GM12864 (cell line): ENCODE measurements around the gene ANKZF1.

Source experiments
- DNase-seq: peaks from one replicate; pipeline ENCODE4 v3.0.0-alpha.2; 2011; ENCODE audit warnings: low read depth
- H3K4me3 ChIP-seq: 2 replicates; pipeline ENCODE4 v1.5.1; 2011; ENCODE audit warnings: mild to moderate bottlenecking, low read depth, low read length, control low read depth
- TF ChIP-seq, protein P1 (sequence below): IDR thresholded peaks from 2 replicates; pipeline ENCODE4 v1.5.1; 2011; ENCODE audit warnings: low read depth, mild to moderate bottlenecking, moderate library complexity, low read length, control low read depth, inconsistent platforms; ENCODE audit errors: missing control alignments

Gene ANKZF1

DNA sequence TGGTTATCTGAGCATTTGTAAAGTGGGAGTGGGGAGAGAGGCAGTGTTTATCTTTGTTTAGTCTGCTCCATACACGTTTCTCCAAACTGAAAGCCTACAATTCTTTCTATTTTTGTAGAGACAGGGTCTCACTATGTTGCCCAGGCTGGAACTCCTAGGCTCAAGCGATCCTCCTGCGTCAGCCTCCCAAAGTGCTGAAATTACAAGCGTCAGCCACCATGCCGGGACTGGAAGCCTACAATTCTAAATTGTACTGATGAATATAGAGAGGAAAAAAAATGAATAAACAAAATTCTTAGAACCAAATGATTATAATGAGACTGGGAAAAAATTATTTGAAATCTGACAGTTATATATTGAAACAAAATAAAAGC is 24.5 kb upstream of the ANKZF1 start:
- DNase-seq: no peak
- H3K4me3 ChIP-seq: no peak overlapping the region
- TF ChIP-seq, protein P1, sequence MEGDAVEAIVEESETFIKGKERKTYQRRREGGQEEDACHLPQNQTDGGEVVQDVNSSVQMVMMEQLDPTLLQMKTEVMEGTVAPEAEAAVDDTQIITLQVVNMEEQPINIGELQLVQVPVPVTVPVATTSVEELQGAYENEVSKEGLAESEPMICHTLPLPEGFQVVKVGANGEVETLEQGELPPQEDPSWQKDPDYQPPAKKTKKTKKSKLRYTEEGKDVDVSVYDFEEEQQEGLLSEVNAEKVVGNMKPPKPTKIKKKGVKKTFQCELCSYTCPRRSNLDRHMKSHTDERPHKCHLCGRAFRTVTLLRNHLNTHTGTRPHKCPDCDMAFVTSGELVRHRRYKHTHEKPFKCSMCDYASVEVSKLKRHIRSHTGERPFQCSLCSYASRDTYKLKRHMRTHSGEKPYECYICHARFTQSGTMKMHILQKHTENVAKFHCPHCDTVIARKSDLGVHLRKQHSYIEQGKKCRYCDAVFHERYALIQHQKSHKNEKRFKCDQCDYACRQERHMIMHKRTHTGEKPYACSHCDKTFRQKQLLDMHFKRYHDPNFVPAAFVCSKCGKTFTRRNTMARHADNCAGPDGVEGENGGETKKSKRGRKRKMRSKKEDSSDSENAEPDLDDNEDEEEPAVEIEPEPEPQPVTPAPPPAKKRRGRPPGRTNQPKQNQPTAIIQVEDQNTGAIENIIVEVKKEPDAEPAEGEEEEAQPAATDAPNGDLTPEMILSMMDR: no peak

DNA sequence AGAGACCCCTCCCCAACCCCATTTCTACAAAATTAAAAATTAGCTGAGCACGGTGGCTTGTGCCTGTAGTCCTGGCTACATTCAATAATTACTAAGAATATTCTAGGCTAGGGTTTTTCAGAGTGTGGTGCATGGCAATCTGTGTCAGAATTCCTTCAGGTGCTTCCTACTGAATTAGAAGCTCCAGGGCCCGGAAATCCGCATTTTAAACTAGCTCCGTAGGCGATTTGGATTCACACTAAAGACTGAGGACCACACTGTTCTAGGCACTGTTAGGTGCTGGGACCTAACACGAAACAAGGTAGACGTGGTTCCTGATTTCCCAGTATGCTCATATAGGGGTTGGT is 23.7 kb upstream of the ANKZF1 start:
- DNase-seq: no peak
- H3K4me3 ChIP-seq: peak overlapping the region; percentile 64
- TF ChIP-seq, protein P1: no peak

DNA sequence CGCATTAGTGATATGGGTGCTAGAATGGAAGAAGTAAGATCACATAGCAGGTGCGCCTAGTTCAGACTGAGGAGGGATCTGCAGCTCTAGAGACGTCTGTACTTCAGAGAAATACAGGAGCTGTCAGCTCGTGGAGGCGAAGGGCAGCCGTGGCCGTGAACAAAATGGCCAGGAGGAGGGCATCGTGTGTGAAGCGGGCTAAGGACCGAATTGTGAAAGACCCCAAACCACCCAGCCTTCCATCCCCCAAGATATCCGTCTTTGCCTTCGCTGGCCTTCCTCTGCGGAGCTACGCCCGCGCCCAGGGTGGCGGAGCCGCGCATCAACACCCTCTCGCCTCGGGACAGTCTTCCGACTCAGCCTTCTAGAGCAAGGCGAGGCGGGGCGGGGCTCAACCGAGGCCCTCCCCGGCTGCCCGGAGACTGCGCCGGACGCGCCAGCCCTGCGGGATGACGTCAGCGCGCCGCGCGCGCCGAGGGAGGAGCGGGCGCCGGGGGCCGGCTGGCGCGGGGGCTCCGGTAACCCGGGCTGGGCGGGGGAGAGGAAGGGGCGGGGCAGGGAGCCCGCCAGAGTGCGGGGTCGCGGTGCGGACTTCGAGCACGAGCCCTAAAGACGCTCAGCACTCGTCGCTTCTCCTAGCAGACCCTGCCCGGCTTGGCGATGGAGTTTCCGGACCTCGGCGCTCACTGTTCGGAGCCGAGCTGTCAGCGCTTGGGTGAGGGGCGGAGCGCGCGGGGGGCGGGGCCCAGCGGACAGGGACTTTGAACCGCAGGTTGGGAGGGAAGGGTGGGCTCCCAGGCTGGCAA is 23.1 kb upstream of the ANKZF1 start, which contains the start of gene ZFAND2B:
ZFAND2B (plus strand) TSS at position 455 of the 806 bp plus-strand sequence; CDS start at position 661, 206 bp downstream.
- TF ChIP-seq, protein P1: no peak
- peak; percentile 78 for DNase-seq
- H3K4me3 ChIP-seq: peak within 1 kb of the TSS; percentile 69

DNA sequence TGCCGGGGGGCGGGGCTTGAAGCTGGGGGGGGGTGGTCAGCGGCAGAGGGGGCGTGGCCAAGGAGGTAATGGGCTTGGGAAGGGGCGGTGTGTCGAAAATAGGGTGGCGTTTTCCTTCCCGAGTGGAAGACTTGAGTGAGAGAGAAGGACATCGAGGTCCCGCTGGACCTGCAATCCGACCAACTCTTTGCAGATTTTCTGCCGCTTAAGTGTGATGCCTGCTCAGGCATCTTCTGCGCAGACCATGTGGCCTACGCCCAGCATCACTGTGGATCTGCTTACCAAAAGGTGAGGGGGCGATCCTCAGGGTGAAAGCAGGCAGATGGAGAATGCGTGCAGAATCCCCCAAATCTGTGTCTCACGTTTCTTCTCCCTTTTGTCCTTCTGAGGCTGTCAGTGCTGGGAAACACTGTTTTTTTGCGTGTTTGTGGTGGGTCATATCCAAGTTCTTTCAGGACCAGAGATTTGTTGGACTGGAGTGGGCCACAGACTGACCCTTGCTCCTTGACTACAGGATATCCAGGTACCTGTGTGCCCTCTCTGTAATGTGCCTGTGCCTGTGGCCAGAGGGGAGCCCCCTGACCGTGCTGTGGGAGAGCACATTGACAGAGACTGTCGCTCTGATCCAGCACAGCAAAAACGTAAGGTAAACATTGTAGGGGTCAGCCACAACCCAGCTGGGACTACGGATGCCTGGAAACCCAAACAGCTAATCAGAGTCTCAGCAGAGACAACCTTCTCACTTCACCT is 22.3 kb upstream of the ANKZF1 start:
- peak overlapping the region; percentile 69 for H3K4me3 ChIP-seq
- TF ChIP-seq, protein P1: no peak
- DNase-seq: no peak

DNA sequence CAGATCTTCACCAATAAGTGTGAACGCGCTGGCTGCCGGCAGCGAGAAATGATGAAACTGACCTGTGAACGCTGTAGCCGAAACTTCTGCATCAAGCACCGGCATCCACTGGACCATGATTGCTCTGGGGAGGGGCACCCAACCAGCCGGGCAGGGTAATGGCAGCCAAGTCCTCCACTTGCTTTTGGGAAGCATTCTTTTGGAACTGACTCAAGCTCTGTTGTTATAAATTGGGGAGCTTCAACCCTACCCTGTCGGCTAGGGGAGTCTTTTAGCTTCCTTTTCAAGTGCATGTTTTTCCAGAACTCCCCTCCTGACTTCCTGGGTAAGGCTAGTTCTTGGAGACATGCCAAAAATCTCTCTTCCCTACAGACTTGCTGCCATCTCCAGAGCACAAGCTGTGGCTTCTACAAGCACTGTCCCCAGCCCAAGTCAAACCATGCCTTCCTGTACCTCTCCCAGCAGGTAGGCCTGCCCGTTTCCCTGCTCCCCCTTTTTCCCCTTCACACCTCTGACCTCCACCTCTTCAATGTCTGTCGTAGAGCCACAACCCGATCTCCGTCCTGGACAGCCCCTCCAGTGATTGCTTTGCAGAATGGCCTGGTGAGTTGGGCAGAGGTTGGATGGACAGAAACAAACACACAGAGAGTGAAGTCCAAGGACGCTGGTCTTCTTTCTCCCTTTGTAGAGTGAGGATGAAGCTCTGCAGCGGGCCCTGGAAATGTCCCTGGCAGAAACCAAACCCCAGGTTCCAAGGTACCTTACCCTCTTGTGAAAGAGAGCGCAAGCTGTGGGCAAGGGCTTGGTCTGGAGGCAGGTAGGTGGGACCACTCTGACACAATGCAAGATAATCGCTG is 21.5 kb upstream of the ANKZF1 start:
- no peak overlapping the region for H3K4me3 ChIP-seq

More for the DNA sequence above, 21.5 kb upstream of the ANKZF1 start:
- DNase-seq: no peak
- TF ChIP-seq, protein P1: no peak
